Stomach (tissue), 4 donors: ENCODE measurements around the gene BTK.

ENCODE experiments used
- CTCF ChIP-seq, 7 experiments: fragments of 450-650 bp in 4 of 7; fragments of 200-600 bp in 3 of 7; sonication (generic) in 3 of 7; IDR thresholded peaks; one replicate each; pipeline ENCODE4 v1.5.1; 2016 to 2019; ENCODE audit warnings: antibody characterized with exemption in 7 of 7, control low read depth in 2 of 7, mild to moderate bottlenecking in 1 of 7
- POLR2A ChIP-seq, 4 donors: fragments of 450-650 bp; IDR thresholded peaks; one replicate each; pipeline ENCODE4 v1.6.1; 2016; ENCODE audit warnings: antibody characterized with exemption in 4 of 4, control low read depth in 2 of 4, mild to moderate bottlenecking in 1 of 4, moderate library complexity in 1 of 4

- TF ChIP-seq POLR2A (IDR thresholded peaks at IDR 0.05) (no peak), CTCF (IDR thresholded peaks at IDR 0.05) (no peak)
These were observed 32.2 kb upstream of the BTK start for GRCh38 chrX:101417981-101418841.
